ENCODE results near the gene ASIC3.
"Not testable (repeated sequence)": the region's sequence is repeated elsewhere in the genome, so short reads cannot be mapped to it uniquely, and the experiment has no call there.

Gene ASIC3

DNA sequence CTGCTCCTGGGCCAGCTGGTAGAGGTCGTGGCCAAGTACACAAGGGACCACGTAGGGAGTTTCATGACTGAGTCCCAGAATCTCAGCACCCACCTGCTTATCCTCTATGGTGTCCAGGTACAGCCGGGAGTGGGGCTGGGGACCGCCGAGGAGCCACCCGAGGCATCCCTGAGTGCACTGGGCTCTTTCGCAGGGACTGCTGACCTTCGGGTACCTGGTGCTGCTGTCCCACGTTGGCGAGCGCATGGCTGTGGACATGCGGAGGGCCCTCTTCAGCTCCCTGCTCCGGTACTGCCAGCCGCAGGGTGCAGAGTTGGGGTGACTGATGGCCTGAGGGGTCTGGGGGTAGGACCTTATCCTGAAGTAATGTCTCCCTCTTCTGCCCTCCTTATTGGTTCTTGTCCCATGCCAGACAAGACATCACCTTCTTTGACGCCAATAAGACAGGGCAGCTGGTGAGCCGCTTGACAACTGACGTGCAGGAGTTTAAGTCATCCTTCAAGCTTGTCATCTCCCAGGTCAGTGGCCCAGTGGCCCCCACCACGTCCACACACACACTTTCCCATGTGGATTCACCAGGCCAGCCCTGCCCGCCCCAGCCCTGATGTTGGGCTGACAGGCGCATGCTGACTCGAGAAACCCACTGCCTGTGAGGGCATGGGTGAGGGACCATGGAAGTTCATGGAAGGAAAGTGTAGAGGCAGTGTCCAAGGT lies 13.9 kb upstream of the ASIC3 start:
- no peak for DNase-seq

- no peak for DNase-seq
Observed at GRCh38 chr7:151035026-151035717, 13.2 kb upstream of the ASIC3 start.

DNA sequence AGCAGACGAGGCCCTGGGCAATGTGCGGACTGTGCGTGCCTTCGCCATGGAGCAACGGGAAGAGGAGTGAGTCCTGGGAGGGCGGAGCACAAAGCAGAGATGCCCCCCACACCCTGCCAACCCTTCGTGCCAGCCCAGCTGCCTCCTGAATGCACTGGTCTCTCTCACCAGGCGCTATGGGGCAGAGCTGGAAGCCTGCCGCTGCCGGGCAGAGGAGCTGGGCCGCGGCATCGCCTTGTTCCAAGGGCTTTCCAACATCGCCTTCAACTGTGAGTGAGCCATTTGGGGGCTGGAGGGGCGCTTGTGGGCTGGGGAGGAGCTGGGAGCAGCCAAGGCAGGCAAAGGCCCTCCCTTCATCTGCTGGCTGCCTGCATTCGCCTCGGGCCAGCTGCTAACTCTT lies 12.4 kb upstream of the ASIC3 start:
- no peak for DNase-seq

- peak; percentile 62 for DNase-seq
Observed at GRCh38 chr7:151038951-151039849, 9.1 kb upstream of the ASIC3 start.

DNA sequence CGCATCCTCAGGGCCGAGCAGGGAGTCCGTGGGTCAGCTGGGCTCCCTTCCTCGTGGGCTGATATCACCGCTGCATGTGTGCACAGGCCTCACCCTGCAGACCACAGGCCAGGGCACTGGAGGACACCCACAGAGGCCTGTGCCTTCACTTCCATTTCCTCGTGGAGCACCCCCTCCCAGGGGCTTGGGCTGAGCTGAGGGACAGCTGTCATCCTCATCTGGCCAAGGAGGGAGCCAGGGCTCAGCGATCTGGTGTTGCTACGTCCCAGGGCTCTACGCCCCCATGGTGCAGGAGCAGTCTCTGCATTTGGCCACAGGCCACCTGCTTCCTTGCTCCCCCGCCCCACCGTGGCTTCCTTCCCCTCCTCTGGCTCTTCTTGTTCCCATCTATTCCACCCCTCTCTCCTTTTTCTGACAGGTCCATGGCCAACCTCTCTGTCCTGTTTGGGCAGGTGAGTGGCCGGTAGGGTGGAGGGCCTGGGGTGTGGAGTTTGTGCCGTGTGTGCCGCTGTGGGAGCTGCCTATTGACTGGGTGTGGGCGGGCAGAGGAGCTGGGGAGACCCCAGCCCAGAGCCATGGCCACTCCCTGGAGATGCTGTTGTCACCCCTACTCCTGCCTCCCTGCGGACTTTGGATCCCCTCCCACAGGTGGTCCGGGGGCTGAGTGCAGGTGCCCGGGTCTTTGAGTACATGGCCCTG lies 8.3 kb upstream of the ASIC3 start:
- no peak for DNase-seq

DNA sequence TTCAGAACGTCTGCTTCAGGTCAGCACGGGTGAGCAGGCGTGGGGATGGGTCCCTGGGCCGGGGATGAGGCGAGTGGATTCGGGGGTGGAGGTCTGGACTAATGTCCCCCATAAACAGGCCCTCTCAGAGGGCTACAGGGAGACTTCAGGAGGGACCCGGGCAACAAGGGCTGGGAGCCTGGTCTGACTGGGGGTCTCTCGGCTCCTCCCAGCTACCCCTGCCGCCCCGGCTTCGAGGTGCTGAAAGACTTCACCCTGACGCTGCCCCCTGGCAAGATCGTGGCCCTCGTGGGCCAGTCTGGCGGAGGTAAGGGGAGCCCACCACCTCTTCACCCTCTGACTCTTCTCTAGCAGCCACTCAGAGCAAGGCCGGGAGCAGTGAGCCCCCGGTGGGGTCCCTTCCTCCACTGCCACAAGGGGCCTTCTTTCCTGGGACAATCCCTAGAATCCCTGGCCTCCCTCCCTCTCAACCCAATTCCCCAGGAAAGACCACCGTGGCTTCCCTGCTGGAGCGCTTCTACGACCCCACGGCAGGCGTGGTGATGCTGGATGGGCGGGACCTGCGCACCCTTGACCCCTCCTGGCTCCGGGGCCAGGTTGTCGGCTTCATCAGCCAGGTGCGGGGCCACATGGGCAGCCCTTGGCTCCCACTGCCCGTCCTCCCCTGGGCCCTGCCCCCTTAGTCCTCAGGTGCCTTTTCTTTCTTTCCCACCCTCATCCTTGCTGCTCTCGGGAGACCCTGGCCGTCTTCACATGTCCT lies 7.5 kb upstream of the ASIC3 start:
- no peak for DNase-seq

- DNase-seq, result not testable (repeated sequence)
Observed at GRCh38 chr7:151043449-151043848, 4.9 kb upstream of the ASIC3 start.

DNA sequence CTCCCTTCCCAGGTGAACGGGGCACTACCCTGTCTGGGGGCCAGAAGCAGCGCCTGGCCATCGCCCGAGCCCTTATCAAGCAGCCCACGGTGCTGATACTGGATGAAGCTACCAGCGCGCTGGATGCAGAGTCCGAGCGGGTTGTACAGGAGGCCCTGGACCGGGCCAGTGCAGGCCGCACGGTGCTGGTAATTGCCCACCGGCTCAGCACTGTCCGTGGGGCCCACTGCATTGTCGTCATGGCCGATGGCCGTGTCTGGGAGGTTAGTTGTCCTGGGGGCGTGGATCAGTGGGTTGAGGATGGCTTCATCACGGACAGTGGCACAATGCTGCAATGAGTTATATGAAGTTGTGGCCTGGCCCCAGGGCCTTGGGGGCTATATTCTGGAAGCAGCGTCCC lies 4.4 kb upstream of the ASIC3 start:
- DNase-seq, result no peak

DNA sequence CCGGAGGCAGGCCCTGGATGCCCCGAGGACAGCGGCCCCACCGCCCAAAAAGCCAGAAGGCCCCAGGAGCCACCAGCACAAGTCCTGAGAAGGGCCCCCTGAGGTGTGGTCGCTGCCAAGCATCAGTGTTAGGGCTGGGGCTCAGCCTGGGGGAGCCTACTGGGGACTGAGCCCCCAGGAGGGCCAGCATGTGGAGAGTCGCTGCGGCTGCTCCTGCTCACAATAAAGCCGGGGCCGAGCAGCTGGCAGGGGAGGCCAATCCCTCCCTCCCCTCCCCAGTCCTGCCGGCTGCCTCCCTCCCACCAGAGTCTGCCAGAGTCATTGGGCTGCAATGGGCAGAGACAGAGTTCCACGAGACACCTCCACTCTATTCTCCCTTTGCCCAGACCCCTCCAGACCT lies 3.1 kb upstream of the ASIC3 start:
- no peak for DNase-seq

DNA sequence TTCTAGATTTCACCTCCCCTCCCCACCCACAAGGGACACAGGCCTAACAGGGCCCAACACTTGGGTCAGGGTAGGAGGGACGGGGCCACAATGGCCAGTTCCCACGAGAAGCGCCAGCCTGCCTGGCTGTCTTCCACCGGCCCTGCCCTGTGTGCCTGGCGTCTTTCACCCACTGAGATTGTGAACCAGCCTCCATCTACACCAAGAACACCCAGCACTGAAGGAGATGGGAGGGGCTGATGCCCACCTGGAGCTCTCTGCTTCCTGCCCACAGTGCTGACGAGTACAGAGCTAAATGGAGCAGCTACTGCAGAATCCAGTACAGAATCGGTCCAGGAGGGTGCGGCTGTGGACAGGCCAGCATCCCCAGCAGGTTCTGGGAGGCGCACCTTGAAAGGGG lies 2.4 kb upstream of the ASIC3 start:
- DNase-seq, result no peak

DNA sequence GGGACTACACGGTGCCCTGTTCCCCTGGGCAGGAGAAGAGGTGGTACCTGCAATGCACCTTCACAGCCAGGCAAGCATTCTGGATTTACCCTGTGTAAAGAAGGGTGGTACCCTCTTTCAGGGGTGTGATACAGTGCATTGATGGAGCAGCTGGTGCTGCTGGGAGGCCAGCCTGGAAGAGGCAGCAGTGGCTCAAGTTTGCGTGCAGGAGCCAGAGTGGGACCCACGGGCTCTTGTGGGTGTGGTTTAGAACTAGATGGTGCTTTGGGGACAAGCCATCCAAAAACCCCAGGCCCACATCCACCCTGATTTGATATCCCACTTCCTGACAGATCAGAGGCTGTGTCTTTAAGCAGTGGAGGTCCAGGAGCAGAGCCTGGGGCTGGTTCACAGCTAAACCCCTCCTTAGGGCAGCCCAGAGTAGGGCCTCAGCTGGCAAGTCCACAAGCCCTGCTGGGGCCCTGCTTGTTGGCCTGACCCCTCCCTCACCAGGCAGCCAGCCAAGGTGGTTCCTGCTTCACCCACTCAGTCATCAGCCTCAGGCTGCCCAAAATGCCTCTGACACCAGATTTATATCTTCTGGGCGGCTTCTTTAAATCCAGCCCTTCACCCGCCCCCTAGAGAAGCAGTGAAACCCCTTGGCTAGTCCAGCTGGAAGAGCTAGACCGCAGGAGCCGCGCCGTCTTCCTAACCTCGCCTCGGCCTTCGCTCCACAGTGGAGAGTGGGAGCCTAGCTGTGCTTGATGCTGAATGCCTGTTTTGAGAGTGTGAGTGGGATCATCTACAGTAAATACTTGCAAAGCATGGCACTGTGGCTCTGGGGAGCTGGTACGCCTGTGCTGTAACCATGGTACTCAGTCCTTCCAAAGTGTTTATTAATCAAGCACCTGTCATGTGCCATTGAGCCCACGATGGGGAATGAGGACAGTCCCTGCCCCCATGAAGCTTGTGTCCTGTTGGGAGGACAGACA lies 1.4 kb upstream of the ASIC3 start:
- no peak for DNase-seq

GRCh38 chr7:151048911-151049463 lies 656 bp downstream of the ASIC3 start:
- no peak for DNase-seq

DNA sequence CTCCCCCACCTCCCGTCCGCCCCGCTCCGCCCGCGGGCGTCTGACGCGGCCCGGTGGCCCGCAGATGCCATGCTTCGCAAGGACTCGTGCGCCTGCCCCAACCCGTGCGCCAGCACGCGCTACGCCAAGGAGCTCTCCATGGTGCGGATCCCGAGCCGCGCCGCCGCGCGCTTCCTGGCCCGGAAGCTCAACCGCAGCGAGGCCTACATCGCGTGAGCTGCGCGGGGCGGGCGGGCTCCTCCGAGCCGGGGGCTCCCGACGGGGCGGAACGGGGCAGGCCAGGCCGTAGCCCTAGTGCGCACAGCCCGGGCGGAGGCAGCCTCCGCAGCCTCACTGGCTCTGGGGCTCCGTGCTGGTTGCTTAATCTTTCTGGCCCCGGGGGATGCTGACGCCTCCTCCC lies 2.8 kb downstream of the ASIC3 start:
- peak; percentile 57 for DNase-seq

GRCh38 chr7:151053096-151053495 lies 4.8 kb downstream of the ASIC3 start:
- no peak for DNase-seq

DNA sequence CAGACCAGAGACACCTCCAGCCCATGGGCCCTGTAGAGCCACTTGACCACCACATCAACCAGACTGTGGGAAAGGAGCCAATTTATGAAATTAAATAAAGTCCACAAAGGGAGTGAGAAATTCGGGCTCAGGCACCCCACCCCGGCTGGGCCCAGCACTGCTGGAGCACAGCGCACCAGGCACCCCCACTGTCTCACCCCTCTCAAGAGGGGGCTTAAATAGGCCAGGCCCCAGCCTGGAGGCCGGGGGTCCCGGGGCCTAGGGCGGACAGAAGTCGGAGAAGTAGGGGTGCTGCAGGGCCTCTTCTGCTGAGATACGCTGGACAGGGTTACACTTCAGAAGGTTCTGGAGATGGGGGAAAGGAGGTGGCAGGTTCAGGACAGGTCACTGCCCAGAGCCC lies 5.4 kb downstream of the ASIC3 start:
- DNase-seq, result no peak

GRCh38 chr7:151056283-151056665 lies 7.9 kb downstream of the ASIC3 start:
- no peak for DNase-seq

GRCh38 chr7:151056666-151057505 lies 8.6 kb downstream of the ASIC3 start:
- no peak for DNase-seq

- no peak for DNase-seq
Observed at GRCh38 chr7:151057506-151057988, 9.2 kb downstream of the ASIC3 start, which contains the start of gene CDK5. TSS of gene CDK5 (minus strand) at chr7:151057897. CDS start at chr7:151057848, 49 bp downstream.

DNA sequence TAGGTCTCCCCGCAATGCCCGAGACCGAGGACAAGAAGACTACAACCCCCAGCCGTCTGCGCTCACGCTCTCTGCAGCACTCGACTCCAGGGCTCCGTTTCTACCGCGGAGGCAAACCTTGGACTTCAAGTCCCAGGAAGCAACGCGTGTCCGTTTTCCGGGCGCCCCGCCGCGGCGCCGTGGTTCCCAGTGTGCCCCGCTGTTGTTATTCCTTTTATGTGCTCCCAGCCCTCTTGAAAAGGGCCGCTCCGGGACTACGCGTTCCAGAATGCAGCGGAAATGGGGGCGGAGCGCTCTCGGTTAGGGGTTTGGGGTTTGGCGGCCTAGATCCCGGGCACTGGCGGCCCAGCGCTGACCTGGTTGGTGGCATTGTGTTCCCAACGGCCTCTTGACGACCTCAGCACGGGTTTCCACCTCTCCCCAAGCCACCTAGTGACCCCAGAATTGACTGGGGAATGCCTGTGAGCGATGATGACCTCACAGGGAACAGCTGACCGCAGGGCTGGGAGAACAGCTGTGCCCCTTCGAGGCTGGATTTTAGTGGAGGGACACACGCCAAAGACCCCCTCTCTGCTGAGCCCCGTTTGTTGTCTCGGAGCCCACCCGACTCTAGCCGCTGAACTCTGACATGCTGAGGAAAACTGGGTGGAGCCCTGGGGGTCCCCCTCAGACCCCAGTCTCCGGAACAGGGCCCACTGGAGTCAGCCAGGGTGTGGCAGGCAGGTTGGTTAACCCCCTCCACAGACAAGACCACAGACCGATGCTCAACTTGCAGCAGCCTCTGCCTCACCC lies 9.9 kb downstream of the ASIC3 start:
- DNase-seq, result peak; percentile 99

Measured in activated CD4-positive, alpha-beta T cell treated with anti-CD3 and anti-CD28 coated beads, Interleukin-2, Interleukin-6, amounts not matched to agents 100 ng/mL and 50 ng/mL, durations not matched to agents 16 hours and 8 hours (primary cell).